Activated CD8-positive, alpha-beta memory T cell treated with anti-CD3 and anti-CD28 coated beads for 48 hours (primary cell): Measurements from ENCODE around the gene MSL3B.

Experiments
- DNase-seq, 3 experiments: peaks; one replicate each; pipeline ENCODE4 v3.0.0-alpha.2; 2020; ENCODE audit warnings: low read depth in 2 of 3, low spot score in 2 of 3

MSL3B gene

GRCh38 chr2:233833345-233833744 lies 34.8 kb downstream of the MSL3B start:
- no peak for DNase-seq

DNA sequence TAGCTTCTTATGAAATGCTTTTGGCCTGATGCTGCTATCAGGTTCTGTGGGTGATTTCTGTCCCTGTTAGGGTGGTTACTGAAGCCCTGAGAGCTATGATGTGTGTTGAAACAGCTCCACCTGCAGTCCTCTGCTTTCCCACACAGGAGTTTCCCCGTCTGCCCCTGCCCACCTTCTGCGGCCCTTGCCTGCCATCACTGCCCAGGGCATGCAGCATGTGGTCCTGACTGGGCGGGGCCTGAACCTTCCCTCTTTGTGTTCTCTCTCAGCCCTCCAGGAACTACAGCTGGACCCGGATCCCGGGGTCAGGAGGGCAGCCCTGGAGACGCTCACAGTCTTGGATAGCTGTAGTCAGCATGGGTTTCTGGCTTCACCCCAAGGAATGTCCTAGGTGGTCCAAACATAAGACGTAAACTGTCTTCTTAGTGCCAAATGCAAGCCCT lies 35.3 kb downstream of the MSL3B start:
- no peak for DNase-seq

- no peak for DNase-seq
Observed at GRCh38 chr2:233832414-233832813, 35.8 kb downstream of the MSL3B start.

- no peak for DNase-seq
Observed at GRCh38 chr2:233831861-233832260, 36.3 kb downstream of the MSL3B start.

- no peak for DNase-seq
Observed at GRCh38 chr2:233831011-233831721, 37.0 kb downstream of the MSL3B start.

DNA sequence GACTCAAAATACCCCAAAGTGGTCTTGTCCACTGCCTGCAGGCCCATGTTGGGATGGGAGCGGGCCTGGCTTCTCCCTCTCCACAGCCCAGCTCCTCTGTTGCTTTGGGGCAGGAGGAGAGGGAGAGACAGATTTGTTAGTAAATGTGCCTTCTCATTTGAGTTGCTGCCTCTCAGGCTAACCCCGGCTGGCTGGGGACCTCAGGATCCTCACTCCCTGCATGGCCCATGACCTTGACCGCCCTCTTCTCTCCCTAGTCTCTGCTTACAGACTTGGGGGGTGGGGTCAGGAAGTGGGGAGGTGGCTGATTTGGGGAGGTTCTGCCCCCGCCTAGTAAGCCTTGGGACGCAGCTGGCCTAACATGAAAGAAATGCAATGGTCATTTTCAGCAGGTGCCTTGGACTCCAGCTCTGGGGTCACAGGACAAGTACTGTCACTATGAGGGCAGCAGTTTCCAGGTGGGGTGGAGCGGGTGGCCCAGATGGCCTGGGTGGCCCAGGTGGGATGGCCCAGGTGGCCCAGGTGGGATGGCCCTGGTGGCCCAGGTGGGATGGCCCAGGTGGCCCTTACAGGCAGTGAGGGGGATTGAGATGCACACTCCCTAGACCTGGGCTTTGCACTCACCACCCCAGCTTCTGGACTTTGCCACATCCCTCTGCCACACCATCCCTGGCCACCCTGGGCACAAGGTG lies 37.9 kb downstream of the MSL3B start:
- DNase-seq: no peak

GRCh38 chr2:233829193-233830110 lies 38.7 kb downstream of the MSL3B start:
- DNase-seq: no peak

- DNase-seq: no peak
Observed at GRCh38 chr2:233828546-233829192, 39.5 kb downstream of the MSL3B start.

DNA sequence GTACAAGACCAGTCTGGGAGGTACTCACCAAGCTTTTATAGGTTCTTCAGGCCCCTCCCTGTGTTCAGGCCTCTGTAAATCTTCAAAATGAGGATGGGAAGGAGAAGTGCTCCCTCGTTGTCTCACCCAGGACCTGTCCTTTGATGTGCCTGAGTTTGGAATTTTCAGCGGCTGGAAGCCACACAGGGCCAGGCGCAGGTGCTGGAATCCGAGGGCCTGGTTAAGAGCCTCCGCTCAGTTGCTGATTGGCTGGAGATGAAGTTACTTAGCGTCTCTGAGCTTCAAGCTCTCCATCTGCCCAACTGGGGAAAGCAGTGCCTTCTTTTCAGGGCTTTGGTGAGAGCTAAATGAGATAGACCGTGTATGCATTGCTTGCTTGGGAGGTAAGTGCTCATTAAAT lies 43.8 kb downstream of the MSL3B start:
- no peak for DNase-seq

- no peak for DNase-seq
Observed at GRCh38 chr2:233823731-233824121, 44.5 kb downstream of the MSL3B start.

DNA sequence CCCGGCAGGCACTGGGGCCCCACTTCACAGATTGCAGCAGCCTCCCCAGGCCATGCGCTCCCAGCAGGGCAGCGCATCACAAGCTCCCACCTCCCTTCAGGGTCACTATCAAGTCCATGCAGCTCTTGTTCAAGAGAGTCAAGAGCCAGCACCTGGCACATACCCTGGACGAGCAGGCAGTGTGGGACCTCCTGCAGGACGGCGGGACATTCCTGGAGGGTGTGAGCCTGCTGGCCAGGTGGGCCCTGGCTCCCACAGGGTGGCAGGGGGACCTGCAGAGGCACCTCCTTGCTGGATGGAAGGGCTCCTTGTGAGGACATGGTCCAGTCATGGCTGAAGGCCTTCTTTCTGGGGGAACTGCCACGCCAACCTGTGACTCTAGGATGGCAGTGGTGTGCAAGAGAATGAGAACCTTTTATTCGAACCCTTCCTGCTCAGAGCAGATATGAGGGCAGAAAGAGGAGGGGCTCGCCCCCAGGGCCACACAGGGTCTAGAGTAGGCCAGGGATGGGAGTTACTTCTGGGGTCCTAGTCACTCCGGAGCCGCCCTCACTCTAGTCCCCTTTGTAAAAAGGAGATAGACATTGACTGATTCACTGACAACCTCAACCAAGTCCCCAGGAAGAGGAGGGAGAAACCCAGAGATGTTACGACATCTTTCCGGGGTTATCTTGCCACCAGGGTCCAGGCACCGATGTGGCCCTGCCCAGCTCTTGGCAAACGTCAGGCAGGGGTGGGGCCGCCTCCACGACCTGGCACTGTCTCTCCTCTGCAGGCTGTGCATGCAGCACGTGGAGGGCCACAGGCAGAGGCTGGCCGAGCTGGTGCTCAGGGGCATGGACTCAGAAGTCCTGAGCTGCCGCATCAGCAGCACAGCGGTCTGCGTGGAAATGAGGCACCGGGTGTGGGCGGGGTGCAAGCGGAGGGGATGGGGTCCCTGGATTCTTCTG lies 45.1 kb downstream of the MSL3B start:
- DNase-seq: no peak

- DNase-seq: no peak
Observed at GRCh38 chr2:233822101-233822771, 46.0 kb downstream of the MSL3B start.

DNA sequence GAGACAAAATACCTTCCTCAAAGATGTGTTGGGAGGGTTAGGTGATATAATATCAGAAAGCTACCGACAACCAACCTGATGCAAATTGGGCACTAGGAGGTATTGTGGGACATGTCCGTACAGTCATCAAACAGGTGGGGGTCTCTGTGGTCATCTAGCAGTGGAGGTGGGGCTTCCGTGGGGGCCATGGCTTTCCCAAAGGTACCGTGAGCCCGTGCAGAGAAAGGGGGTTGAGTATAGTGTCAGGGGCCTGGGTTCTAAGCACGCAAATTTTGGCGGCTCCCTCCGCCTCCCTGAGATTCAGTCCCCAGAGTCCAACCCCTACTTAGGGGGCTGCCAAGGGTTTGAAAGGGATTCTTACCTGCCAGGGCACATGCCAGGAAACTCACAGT lies 46.5 kb downstream of the MSL3B start:
- no peak for DNase-seq

- no peak for DNase-seq
Observed at GRCh38 chr2:233821196-233821595, 47.0 kb downstream of the MSL3B start.

DNA sequence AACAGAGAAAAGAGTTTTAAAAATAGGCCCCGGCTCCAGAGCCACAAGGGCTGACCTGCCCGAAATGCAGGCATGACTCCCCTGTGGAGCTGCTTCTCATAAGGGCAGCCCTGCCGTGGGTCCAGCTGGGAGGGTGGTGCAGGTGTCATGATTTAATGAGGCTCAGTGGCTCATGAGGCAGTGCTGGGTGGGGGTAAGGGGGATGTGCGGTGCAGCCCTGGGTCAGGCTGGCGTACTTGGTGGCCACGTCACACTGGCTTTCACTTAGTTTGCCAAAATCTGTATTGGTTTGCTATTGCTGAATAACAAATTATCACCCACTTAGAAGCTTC lies 47.4 kb downstream of the MSL3B start:
- no peak for DNase-seq

DNA sequence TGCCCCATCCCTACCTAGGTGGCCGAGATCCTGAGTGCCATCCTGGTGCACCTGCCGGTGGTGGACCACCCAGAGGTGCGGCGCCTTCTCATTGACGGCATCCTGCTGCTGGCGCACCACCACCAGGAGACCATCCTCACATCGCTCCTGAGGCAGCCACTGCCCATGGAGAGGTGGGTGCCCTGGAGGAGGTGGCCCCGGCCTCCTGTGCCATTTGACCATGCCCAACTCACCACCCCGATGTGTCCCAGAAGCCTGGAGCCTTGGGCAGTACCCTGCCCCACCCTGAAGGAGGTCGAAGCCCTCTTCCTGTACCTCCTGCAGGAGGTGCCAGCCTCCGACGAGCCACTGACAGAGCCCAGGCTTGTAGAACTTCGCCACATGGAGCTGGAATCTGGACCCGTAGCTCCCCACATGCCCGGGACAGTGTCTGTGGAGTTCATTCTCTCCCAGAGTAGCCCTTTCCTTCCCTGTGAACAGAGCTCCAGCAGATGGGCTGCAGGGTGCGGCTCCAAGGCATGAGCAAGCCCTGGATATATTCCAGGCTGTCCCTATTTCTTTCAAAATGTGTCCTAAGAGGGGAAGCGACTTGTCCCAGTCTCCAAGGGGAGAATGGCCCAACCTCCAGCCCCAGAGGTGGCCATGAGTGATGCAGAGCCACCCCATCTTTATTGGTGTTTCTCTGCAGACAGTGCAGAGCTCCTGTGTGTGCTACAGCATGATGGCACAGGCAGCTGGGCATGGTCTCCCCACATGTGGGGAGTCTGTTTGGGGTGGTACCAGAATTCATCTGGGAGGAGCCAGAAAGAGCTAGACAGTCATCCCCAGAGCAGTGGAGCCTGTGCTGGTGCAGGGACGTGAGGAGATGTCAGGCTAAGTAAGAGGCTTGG lies 48.1 kb downstream of the MSL3B start:
- no peak for DNase-seq

DNA sequence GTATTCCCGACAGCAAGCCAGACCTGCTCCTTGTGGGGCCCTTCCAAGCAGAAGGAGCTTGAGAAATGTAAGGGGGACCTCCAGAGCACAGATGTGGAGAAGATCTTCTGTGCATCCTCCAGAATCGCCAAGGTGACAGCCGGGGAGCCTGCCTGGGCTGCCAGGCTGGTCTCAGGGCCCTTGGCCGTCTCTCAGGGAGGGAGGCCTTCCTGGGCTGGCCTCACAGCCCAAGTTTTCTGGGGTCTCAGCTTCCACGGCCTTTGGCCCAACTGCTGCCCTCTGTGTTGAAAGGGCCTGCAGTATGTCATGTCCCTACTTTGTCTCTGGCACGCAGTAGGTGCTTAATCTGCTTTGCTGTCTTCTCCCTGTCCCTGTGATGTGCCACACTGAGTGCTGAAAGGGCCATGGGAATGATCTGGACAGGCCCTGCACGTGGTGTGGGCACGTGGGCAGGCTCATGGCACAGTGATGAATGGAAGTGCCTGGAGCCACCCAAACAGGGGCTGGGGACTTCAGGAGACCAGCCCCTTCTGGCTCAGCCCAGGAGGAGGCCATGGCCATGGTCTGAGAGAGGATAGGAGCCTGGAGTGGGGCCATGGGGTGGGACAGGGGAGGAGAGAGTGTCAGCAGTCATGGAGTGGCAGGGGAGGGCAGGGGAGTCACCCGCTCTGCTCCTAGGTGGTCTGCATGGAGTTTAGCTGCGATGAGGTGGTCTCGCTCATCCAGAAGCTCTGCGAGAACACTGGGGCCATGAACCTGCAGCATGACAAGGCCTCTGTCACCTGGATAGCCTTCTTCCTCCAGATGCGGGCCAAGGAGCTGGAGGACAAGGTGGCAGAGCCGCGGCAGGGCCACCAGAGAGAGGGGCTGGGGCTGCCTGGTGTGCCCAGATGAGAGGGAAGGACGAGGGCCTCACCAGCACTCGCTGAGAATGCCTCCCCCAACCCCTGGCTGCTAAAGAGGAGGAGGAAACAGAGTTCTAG lies 49.3 kb downstream of the MSL3B start:
- no peak for DNase-seq
